CD4-positive, alpha-beta memory T cell (primary cell): Measurements from ENCODE around the gene STAT4. TPM values are rescaled to one million over a fixed set of nuclear protein-coding genes. Genes with fewer than 3 reads are reported as not detected.

Experiments used
- CTCF ChIA-PET: fragments of 350-600 bp; sonication (Branson Sonifier 250); formaldehyde crosslinking; loops from one replicate; lab custom pipeline; 2021; ENCODE audit warnings: inconsistent platforms; ENCODE audit not compliant: partially characterized antibody; lab: Charles Lee
- POLR2A ChIA-PET: fragments of 350-600 bp; sonication (Branson Sonifier 250); formaldehyde crosslinking; loops from one replicate; lab custom pipeline; 2021; ENCODE audit not compliant: partially characterized antibody; lab: Charles Lee
- DNase-seq, 5 donors: peaks; one replicate each; pipeline versions ENCODE4 v3.0.0 to v3.0.0-alpha.2; 2020 to 2022; ENCODE audit warnings: mixed read lengths in 1 of 5
- H3K27ac ChIP-seq: one replicate; pipeline ENCODE4 v1.7.0; 2013; ENCODE audit warnings: low read depth, low read length
- H3K27me3 ChIP-seq: 2 replicates; pipeline ENCODE4 v1.7.0; 2013; ENCODE audit warnings: mild to moderate bottlenecking, low read length, moderate library complexity; ENCODE audit not compliant: insufficient read depth
- H3K36me3 ChIP-seq: 2 replicates; pipeline ENCODE4 v1.7.0; 2013; ENCODE audit warnings: mild to moderate bottlenecking, low read length, moderate library complexity; ENCODE audit not compliant: insufficient read depth
- H3K4me1 ChIP-seq: 2 replicates; pipeline ENCODE4 v1.7.0; 2013; ENCODE audit warnings: mild to moderate bottlenecking, low read length, moderate library complexity; ENCODE audit not compliant: insufficient read depth
- H3K4me3 ChIP-seq, 2 donors: one replicate each; pipeline ENCODE4 v1.7.0; 2013; ENCODE audit warnings: low read length in 2 of 2, mild to moderate bottlenecking in 1 of 2
- H3K9me3 ChIP-seq, 2 donors: one replicate each; pipeline ENCODE4 v1.7.0; 2013; ENCODE audit warnings: low read length in 2 of 2, control low read depth in 1 of 2; ENCODE audit not compliant: control insufficient read depth in 1 of 2
- H3K27ac Mint-ChIP-seq, 7 donors: one replicate each; pipeline ENCODE4 v1.8.0; 2020 to 2021; ENCODE audit warnings: mixed read lengths in 7 of 7, mild to moderate bottlenecking in 6 of 7, inconsistent platforms in 3 of 7, moderate library complexity in 3 of 7
- H3K27me3 Mint-ChIP-seq, 2 donors: one replicate each; pipeline ENCODE4 v1.8.0; 2020 to 2021; ENCODE audit warnings: mixed read lengths in 2 of 2
- H3K36me3 Mint-ChIP-seq, 2 donors: one replicate each; pipeline ENCODE4 v1.8.0; 2020 to 2021; ENCODE audit warnings: mixed read lengths in 2 of 2, inconsistent platforms in 1 of 2, mild to moderate bottlenecking in 1 of 2
- H3K4me1 Mint-ChIP-seq, 4 donors: one replicate each; pipeline ENCODE4 v1.8.0; 2020 to 2021; ENCODE audit warnings: mixed read lengths in 4 of 4, mild to moderate bottlenecking in 1 of 4
- H3K4me3 Mint-ChIP-seq, 8 donors: one replicate each; pipeline ENCODE4 v1.8.0; 2020 to 2021; ENCODE audit warnings: mixed read lengths in 8 of 8, mild to moderate bottlenecking in 7 of 8, moderate library complexity in 6 of 8, inconsistent platforms in 3 of 8
- H3K9me3 Mint-ChIP-seq, 8 donors: one replicate each; pipeline ENCODE4 v1.8.0; 2020 to 2021; ENCODE audit warnings: mixed read lengths in 8 of 8, mild to moderate bottlenecking in 5 of 8, inconsistent platforms in 3 of 8, moderate library complexity in 1 of 8
- intact Hi-C: fragments of 100-400 bp; cut with micrococcal nuclease; formaldehyde crosslinking; loops from one replicate; pipeline ENCODE4 v1.15.1; 2023
- polyA plus RNA-seq, 2 donors: library from polyadenylated mRNA; unstranded; fragments of 300-500 nt; fragmentation: Illumina TruSeq; gene quantifications; one replicate each; pipeline ENCODE4 v1.2.3, GENCODE V29; 2021
- total RNA-seq, 2 experiments: library from RNA; stranded (reverse); gene quantifications; one replicate each; pipeline ENCODE4 v1.2.3, GENCODE V29; 2021

Gene STAT4
- total and polyA plus RNA-seq, 4 experiments from 2014 or later, result 69.7 to 119 (median 95.3) TPM

DNA sequence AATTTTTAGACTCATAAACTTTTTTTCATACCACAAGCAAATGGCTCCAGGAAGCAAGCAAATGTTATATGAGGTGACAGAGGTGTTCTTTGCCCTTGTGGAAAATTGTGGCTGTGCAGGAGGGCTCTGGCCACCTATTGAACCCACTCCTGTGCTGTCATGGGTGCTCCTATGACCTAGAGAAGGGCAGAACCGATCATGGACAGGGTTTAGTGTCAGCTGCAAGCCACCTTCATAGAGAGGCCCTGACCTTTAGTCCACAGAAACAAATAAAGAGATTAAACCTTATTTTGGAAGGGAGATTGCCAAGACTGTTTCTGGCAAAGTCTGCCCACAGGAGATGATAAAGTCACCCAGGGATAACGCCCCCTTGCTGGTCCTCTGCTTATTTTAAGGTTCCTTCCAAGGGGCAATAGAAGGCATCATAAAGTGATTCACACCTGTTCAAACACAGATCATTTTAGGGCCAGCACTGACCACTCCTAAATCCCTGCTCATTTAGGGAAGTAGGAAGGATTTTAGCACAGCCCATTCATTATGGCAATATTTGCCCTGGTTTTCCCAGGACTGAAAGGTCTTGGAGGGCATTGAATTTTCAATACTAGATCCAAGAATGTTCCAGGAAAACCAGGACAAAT lies 26.1 kb upstream of the STAT4 start:
- H3K36me3 Mint-ChIP-seq, result no peaks in the 10 kb centered on the region
- ChIA-PET CTCF (interaction anchor here (2.0 kb wide), 1 partner anchor 12 kb away, joined by 5 read pairs; no protein-coding TSS in a partner anchor), POLR2A (no interaction called here)
- H3K4me3 ChIP-seq, result no peak overlapping the region
- peaks cover 0 to 10% (median 3%) of the 10 kb centered on the region in 4 donors for H3K4me1 Mint-ChIP-seq
- intact Hi-C loops, result no loop called here
- no peak for DNase-seq
- H3K27me3 ChIP-seq, result no peaks in the 10 kb centered on the region
- no peak overlapping the region for H3K27ac ChIP-seq
- no peaks in the 10 kb centered on the region for H3K36me3 ChIP-seq
- peak overlapping the region in 1 of 8 donors; percentile 10 for H3K4me3 Mint-ChIP-seq
- H3K27ac Mint-ChIP-seq, result no peak overlapping the region
- H3K9me3 Mint-ChIP-seq, result no peaks in the 10 kb centered on the region
- H3K27me3 Mint-ChIP-seq, result peaks cover 0 to 1% of the 10 kb centered on the region in 2 donors
- no peaks in the 10 kb centered on the region for H3K9me3 ChIP-seq
- H3K4me1 ChIP-seq, result no peaks in the 10 kb centered on the region

DNA sequence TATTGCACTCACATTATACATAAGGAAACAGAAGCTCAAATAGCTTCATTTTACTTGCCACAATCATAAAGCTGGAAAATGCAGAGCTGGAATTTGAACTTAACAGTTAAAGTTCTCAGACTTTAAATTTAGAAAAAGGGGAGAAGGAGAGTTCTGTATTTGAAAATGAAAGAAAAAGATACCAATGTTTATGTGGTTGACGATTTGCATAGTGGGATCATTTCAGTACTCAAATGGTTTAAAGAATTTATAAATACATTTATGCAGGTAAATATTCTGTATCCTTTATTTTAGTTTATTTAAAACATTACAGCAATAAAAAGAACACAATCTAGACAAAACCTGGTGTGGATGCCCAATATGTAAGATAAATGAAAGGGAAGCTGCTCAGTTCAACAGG lies 25.5 kb upstream of the STAT4 start:
- H3K4me3 Mint-ChIP-seq, result peak overlapping the region in 2 of 8 donors; percentile 6 to 10
- Histone ChIP-seq H3K4me1 (no peaks in the 10 kb centered on the region), H3K27ac (no peak overlapping the region), H3K27me3 (no peaks in the 10 kb centered on the region), H3K9me3 (no peaks in the 10 kb centered on the region), H3K4me3 (no peak overlapping the region), H3K36me3 (no peaks in the 10 kb centered on the region)
- POLR2A ChIA-PET, result no interaction called here
- H3K9me3 Mint-ChIP-seq, result no peaks in the 10 kb centered on the region
- H3K27me3 Mint-ChIP-seq, result peaks cover 0 to 1% of the 10 kb centered on the region in 2 donors
- DNase-seq, result no peak
- intact Hi-C loops, result no loop called here
- peaks cover under 1 to 11% (median 3%) of the 10 kb centered on the region in 4 donors for H3K4me1 Mint-ChIP-seq
- CTCF ChIA-PET, result interaction anchor here (2.0 kb wide), 1 partner anchor 11 kb away, joined by 5 read pairs; no protein-coding TSS in a partner anchor
- no peaks in the 10 kb centered on the region for H3K36me3 Mint-ChIP-seq
- no peak overlapping the region for H3K27ac Mint-ChIP-seq

DNA sequence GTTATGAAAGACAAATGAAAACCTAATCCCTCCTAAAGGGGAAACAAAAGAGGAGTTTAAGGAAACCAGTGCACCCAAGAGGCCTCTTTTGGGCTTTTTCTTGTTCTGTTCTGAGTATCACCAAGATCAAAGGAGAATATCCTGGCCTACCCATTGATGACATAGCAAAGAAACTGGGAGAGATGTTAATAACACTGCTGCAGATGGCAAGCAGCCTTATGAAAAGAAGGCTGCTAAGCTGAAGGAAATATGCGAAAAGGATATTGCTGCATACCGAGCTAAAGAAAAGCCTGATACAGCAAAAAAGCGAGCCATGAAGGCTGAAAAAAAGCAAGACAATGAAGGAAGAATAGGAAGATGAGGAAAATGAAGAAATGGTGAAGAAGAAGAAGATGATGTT lies 23.6 kb upstream of the STAT4 start:
- H3K27ac Mint-ChIP-seq, result peak overlapping the region in 2 of 7 donors; percentile 1 to 53
- peaks cover 8 to 19% (median 10%) of the 10 kb centered on the region in 4 donors for H3K4me1 Mint-ChIP-seq
- POLR2A ChIA-PET, result interaction anchor here (1.0 kb wide), 1 partner anchor 32 kb away, joined by 3 read pairs; no protein-coding TSS in a partner anchor
- Histone ChIP-seq H3K36me3 (no peaks in the 10 kb centered on the region), H3K4me1 (peaks cover 7% of the 10 kb centered on the region), H3K27me3 (no peaks in the 10 kb centered on the region), H3K9me3 (no peaks in the 10 kb centered on the region), H3K27ac (no peak overlapping the region), H3K4me3 (no peak overlapping the region)
- DNase-seq, result no peak
- H3K27me3 Mint-ChIP-seq, result peaks cover 0 to 1% of the 10 kb centered on the region in 2 donors
- CTCF ChIA-PET, result interaction anchor here (0.6 to 2.0 kb wide), 3 partner anchors 9 to 988 kb away, joined by 3 to 5 read pairs (median 4); no protein-coding TSS in a partner anchor
- no peaks in the 10 kb centered on the region for H3K9me3 Mint-ChIP-seq
- no peak overlapping the region for H3K4me3 Mint-ChIP-seq
- H3K36me3 Mint-ChIP-seq, result no peaks in the 10 kb centered on the region
- intact Hi-C loops, result no loop called here

DNA sequence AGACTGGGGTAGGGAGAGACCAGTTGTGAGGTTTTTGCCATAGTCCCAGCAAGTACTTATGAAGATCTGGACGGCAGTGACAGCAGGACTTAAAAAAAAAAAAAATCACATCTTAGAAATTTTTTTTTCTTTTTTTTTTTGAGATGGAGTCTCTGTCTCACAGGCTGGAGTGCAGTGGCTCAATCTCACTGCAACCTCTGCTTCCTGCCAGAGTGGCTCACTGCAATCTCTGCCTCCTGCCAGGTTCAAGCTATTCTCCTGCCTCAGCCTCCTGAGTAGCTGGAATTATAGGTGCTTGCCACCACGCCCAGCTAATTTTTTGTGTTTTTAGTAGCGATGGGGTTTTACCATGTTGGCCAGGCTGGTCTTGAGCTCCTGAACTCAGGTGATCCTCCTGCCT lies 22.4 kb upstream of the STAT4 start:
- Histone ChIP-seq H3K4me3 (no peak overlapping the region), H3K4me1 (peaks cover 7% of the 10 kb centered on the region), H3K36me3 (no peaks in the 10 kb centered on the region), H3K27me3 (no peaks in the 10 kb centered on the region), H3K9me3 (no peaks in the 10 kb centered on the region), H3K27ac (no peak overlapping the region)
- no peak overlapping the region for H3K27ac Mint-ChIP-seq
- ChIA-PET CTCF (interaction anchor here (0.6 to 2.3 kb wide), 5 partner anchors 13 to 1440 kb away, joined by 3 to 9 read pairs (median 4); no protein-coding TSS in a partner anchor), POLR2A (interaction anchor here (0.8 to 2.7 kb wide), 2 partner anchors 33 kb away, joined by 3 to 5 read pairs; no protein-coding TSS in a partner anchor)
- intact Hi-C loops, result no loop called here
- no peaks in the 10 kb centered on the region for H3K27me3 Mint-ChIP-seq
- no peaks in the 10 kb centered on the region for H3K36me3 Mint-ChIP-seq
- peaks cover 8 to 19% (median 10%) of the 10 kb centered on the region in 4 donors for H3K4me1 Mint-ChIP-seq
- DNase-seq, result no peak
- H3K4me3 Mint-ChIP-seq, result no peak overlapping the region
- H3K9me3 Mint-ChIP-seq, result no peaks in the 10 kb centered on the region

DNA sequence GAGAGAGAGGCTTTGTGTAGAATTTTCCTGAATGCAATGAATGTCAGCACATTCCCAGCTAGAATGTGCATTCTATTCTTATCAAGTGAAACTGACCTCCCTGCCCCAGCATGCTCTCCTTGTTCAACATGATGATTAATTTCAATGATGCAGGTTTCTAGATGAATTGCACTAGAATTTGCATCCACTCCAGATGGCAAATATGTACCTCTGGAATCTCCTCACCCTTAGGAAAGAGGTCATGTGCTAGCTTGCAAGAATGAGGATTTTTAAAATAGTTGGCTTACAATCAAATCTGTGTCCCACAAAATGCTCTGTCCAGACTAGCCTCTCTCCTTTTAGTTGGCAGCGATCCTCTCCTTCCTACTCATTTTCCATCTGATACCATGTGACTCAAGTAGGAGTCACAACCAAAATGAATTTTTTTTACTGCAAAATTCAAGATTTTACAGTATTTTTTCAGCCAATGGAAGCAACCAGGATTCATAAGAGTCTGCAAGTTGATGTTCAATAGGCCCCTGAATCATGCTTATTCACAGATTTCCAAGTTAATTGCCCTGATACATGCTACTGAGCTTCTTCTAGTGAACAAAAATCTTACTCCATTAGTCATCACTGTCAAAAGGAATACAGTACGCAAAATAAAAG lies 21.0 kb upstream of the STAT4 start:
- intact Hi-C loops, result no loop called here
- CTCF ChIA-PET, result interaction anchor here (1.0 to 2.3 kb wide), 5 partner anchors 10 to 760 kb away, joined by 3 to 9 read pairs (median 3); no protein-coding TSS in a partner anchor
- H3K4me1 Mint-ChIP-seq, result peaks cover 8 to 19% (median 10%) of the 10 kb centered on the region in 4 donors

DNA sequence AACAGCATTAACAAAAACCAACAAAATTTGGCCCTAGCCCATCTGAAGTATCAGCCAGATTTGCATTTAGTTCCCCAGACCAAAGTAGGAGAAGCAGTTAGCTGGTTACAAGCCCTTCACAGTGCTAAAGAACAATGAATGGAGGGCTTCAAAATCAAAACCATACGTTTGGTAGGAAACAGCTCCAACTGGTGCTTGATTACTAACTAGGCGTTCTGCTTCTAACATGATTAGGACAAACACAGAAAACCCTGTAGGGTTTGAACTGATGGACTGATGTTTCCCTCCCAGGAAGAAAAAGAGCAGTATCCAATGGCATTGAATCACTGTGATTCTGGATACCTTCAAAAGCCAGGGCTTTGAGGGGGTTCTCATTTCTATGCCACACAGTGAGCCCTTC lies 20.5 kb upstream of the STAT4 start:
- Histone ChIP-seq H3K4me1 (peaks cover 7% of the 10 kb centered on the region), H3K27me3 (no peaks in the 10 kb centered on the region), H3K36me3 (no peaks in the 10 kb centered on the region), H3K27ac (no peak overlapping the region), H3K9me3 (no peaks in the 10 kb centered on the region), H3K4me3 (no peak overlapping the region)
- H3K27ac Mint-ChIP-seq, result no peak overlapping the region
- CTCF ChIA-PET, result interaction anchor here (1.0 to 1.6 kb wide), 3 partner anchors 9 to 760 kb away, joined by 3 to 7 read pairs (median 3); no protein-coding TSS in a partner anchor
- intact Hi-C loops, result no loop called here
- H3K9me3 Mint-ChIP-seq, result no peaks in the 10 kb centered on the region
- H3K27me3 Mint-ChIP-seq, result no peaks in the 10 kb centered on the region
- H3K4me3 Mint-ChIP-seq, result peak overlapping the region in 1 of 8 donors; percentile 36
- no peak for DNase-seq
- H3K4me1 Mint-ChIP-seq, result peaks cover 6 to 18% (median 9%) of the 10 kb centered on the region in 4 donors
- H3K36me3 Mint-ChIP-seq, result no peaks in the 10 kb centered on the region
- POLR2A ChIA-PET, result interaction anchor here (2.7 kb wide), 1 partner anchor 35 kb away, joined by 5 read pairs; no protein-coding TSS in a partner anchor

More for the DNA sequence above, 21.0 kb upstream of the STAT4 start:
- Histone ChIP-seq H3K27ac (no peak overlapping the region), H3K4me1 (peaks cover 7% of the 10 kb centered on the region), H3K27me3 (no peaks in the 10 kb centered on the region), H3K36me3 (no peaks in the 10 kb centered on the region), H3K4me3 (no peak overlapping the region), H3K9me3 (no peaks in the 10 kb centered on the region)
- DNase-seq, result no peak
- Mint-ChIP-seq H3K27ac (no peak overlapping the region), H3K4me3 (no peak overlapping the region), H3K9me3 (no peaks in the 10 kb centered on the region), H3K36me3 (no peaks in the 10 kb centered on the region), H3K27me3 (no peaks in the 10 kb centered on the region)
- POLR2A ChIA-PET, result interaction anchor here (2.7 kb wide), 1 partner anchor 35 kb away, joined by 5 read pairs; no protein-coding TSS in a partner anchor

DNA sequence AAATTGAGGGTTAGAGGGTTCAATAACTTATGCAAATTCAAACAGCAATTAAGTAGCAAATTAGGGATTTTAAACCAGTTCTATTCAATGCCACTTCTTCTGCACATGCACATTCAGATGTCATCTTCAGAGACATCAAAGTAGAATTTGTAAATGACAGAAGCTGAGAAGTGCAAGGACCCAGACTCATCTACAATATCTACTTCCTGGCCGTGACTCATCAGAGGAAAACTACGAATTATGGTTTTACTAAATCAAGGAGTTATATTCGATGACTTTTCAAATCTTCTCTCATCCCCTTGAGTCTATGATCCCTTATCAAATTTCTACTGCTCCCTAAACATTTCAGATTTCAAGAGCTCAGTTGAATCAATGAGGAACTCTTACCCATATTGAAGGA lies 20.0 kb upstream of the STAT4 start:
- intact Hi-C loops, result no loop called here
- POLR2A ChIA-PET, result interaction anchor here (2.7 kb wide), 1 partner anchor 36 kb away, joined by 5 read pairs; no protein-coding TSS in a partner anchor
- no peaks in the 10 kb centered on the region for H3K9me3 Mint-ChIP-seq

More for the DNA sequence above, 20.0 kb upstream of the STAT4 start:
- Histone ChIP-seq H3K27me3 (no peaks in the 10 kb centered on the region), H3K4me1 (peaks cover 7% of the 10 kb centered on the region), H3K4me3 (no peak overlapping the region), H3K36me3 (no peaks in the 10 kb centered on the region), H3K9me3 (no peaks in the 10 kb centered on the region), H3K27ac (no peak overlapping the region)
- H3K27ac Mint-ChIP-seq, result peak overlapping the region in 2 of 7 donors; percentile 1 to 72
- peaks cover 6 to 13% (median 8%) of the 10 kb centered on the region in 4 donors for H3K4me1 Mint-ChIP-seq
- CTCF ChIA-PET, result interaction anchor here (1.0 to 1.5 kb wide), 2 partner anchors 9 to 761 kb away, joined by 3 read pairs; no protein-coding TSS in a partner anchor
- DNase-seq, result no peak
- no peaks in the 10 kb centered on the region for H3K36me3 Mint-ChIP-seq
- peak overlapping the region in 1 of 8 donors; percentile 36 for H3K4me3 Mint-ChIP-seq
- no peaks in the 10 kb centered on the region for H3K27me3 Mint-ChIP-seq
